HG03280 (cell line): ENCODE data around the gene CRYBB1.

Experiments used
- ATAC-seq: cut with Tn5 transposase; IDR thresholded peaks from one replicate; pipeline ENCODE4 v1.9.1; 2021; ENCODE audit warnings: mild to moderate bottlenecking, moderate library complexity; ENCODE audit not compliant: unreplicated experiment

CRYBB1 gene

GRCh38 chr22:26559961-26560575, 57.8 kb downstream of the CRYBB1 start:
- ATAC-seq = no peak

- ATAC-seq = no peak
These were observed 59.5 kb downstream of the CRYBB1 start for GRCh38 chr22:26558248-26558895.

- no peak for ATAC-seq
These were observed 60.9 kb downstream of the CRYBB1 start for GRCh38 chr22:26556904-26557303.

GRCh38 chr22:26555478-26555877, 62.3 kb downstream of the CRYBB1 start:
- ATAC-seq = no peak

GRCh38 chr22:26554956-26555355, 62.9 kb downstream of the CRYBB1 start:
- ATAC-seq = no peak

GRCh38 chr22:26553056-26553752, 64.6 kb downstream of the CRYBB1 start:
- ATAC-seq = no peak

- no peak for ATAC-seq
These were observed 65.4 kb downstream of the CRYBB1 start for GRCh38 chr22:26552466-26552865.

- ATAC-seq = no peak
These were observed 66.3 kb downstream of the CRYBB1 start for GRCh38 chr22:26551568-26551967.

GRCh38 chr22:26550498-26551033, 67.3 kb downstream of the CRYBB1 start:
- ATAC-seq = no peak

- ATAC-seq = no peak
These were observed 67.8 kb downstream of the CRYBB1 start for GRCh38 chr22:26549902-26550497.
